Small intestine (tissue), 7 donors: ENCODE measurements around the gene DCC. TPM values are rescaled to one million over a fixed set of nuclear protein-coding genes. Genes with fewer than 3 reads are reported as not detected.

Experiments used
- DNase-seq, 2 donors: peaks; one replicate each; pipeline versions ENCODE4 v3.0.0 to v3.0.0-alpha.2; 2013
- FAIRE-seq: peaks from 2 replicates; lab custom pipeline; 2012; peaks lifted over from hg19 to GRCh38; lab: Jason Lieb, UNC
- H3K27ac ChIP-seq, 3 donors: one replicate each; pipeline ENCODE4 v1.5.1; 2013; ENCODE audit warnings: low read length in 2 of 3, mild to moderate bottlenecking in 2 of 3, control low read depth in 1 of 3, inconsistent platforms in 1 of 3, low read depth in 1 of 3, moderate library complexity in 1 of 3
- H3K27me3 ChIP-seq, 3 donors: one replicate each; pipeline ENCODE4 v1.6.1; 2013; ENCODE audit warnings: low read length in 3 of 3, inconsistent platforms in 1 of 3; ENCODE audit not compliant: control insufficient read depth in 3 of 3, insufficient read depth in 3 of 3
- H3K36me3 ChIP-seq, 3 donors: one replicate each; pipeline ENCODE4 v1.6.1; 2013; ENCODE audit warnings: low read length in 3 of 3, inconsistent platforms in 1 of 3, low read depth in 1 of 3, mild to moderate bottlenecking in 1 of 3, moderate library complexity in 1 of 3; ENCODE audit not compliant: control insufficient read depth in 3 of 3, insufficient read depth in 2 of 3
- H3K4me1 ChIP-seq, 3 donors: one replicate each; pipeline ENCODE4 v1.6.1; 2013; ENCODE audit warnings: low read length in 2 of 3, inconsistent platforms in 1 of 3, low read depth in 1 of 3, mild to moderate bottlenecking in 1 of 3, moderate library complexity in 1 of 3; ENCODE audit not compliant: control insufficient read depth in 3 of 3, insufficient read depth in 2 of 3
- H3K4me3 ChIP-seq, 3 donors: one replicate each; pipeline ENCODE4 v1.5.1; 2013; ENCODE audit warnings: low read length in 3 of 3, control low read depth in 1 of 3, inconsistent platforms in 1 of 3, low read depth in 1 of 3, mild to moderate bottlenecking in 1 of 3, moderate library complexity in 1 of 3
- H3K9me3 ChIP-seq, 2 donors: one replicate each; pipeline ENCODE4 v1.6.1; 2013; ENCODE audit warnings: low read depth in 1 of 2, low read length in 1 of 2; ENCODE audit not compliant: control insufficient read depth in 2 of 2, insufficient read depth in 1 of 2
- WGBS, 3 donors: extraction: QIAGEN DNeasy Blood & Tissue Kit; methylation state at CpG; one replicate each; pipeline ENCODE4 v1.1.7; 2013; 5-methylcytosine and 5-hydroxymethylcytosine counted together
- polyA plus RNA-seq, 4 donors: library from polyadenylated mRNA; stranded (reverse) in 3 of 4; unstranded in 1 of 4; fragments of 200-250 nt in 3 of 4; fragments of 120-200 nt in 1 of 4; gene quantifications; one replicate each; pipeline versions ENCODE4 v1.2.1 to v1.2.3, GENCODE V29; 2013
- donor health status: healthy with polysubstance abuse.
- donor health status: control.
- donor health status: control.
- donor health status: Bipolar disorder and iron deficiency.
- donor health status: healthy.

DCC gene
- polyA plus RNA-seq, 4 donors: 0.03 to 0.30 TPM; not detected in 2

DNA sequence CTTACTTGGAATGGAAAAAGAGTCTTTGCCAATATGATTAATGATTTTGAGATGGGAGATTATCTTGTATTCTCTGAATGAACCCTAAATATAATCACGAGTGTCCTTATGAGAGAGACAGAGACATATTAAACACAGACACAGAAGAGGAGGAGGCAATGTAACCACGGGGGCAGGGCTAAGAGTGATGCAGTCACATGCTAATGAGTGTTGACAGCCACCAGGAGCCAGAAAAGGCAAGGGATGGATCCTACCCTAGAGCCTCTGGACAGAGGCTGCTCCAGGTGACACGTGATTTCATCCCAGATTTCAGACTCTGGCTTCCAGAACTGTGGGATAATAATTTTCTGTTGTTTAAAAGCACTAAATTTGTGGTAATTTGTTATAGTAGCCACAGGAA lies 1204.9 kb downstream of the DCC start:
- H3K27ac ChIP-seq: no peak overlapping the region
- WGBS, 3 donors: 41 to 48% (median 46%) methylated on average over 3 of the region's 3 CpGs
- no peaks in the 10 kb centered on the region for H3K4me1 ChIP-seq
- no peaks in the 10 kb centered on the region for H3K9me3 ChIP-seq
- no peak for FAIRE-seq
- no peak overlapping the region for H3K4me3 ChIP-seq
- H3K27me3 ChIP-seq: no peaks in the 10 kb centered on the region
- H3K36me3 ChIP-seq: no peaks in the 10 kb centered on the region
- DNase-seq: no peak

DNA sequence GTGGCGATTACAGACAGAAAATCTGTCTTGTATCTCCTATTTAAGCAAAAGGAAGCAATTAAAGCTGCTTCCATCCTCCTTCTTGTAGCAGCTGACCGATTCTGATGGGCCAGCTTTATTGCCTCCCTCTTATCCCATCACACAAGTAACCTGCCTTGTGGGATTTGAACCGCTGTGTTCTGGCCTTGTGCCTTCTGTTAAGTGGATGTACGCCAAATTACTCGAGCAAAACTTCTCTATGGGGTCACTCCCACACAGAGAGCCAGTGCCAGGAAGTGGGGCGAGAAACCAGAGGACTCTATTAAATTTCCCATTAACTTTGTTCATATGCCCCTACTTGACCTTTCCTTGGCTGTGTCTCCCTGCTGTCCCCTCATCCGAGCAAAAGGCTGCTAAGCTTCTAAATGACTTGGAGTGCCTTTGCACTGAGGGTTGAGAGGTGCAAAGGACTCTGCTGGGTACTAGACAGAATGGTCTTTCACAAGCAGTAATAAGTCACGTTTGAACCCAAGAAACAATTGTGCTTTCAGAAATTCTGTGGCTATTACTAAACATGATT lies 1212.0 kb downstream of the DCC start:
- H3K4me1 ChIP-seq: no peaks in the 10 kb centered on the region
- FAIRE-seq: no peak
- H3K9me3 ChIP-seq: no peaks in the 10 kb centered on the region
- no peaks in the 10 kb centered on the region for H3K36me3 ChIP-seq
- no peaks in the 10 kb centered on the region for H3K27me3 ChIP-seq
- no peak for DNase-seq
- WGBS, 3 donors: 63 to 71% (median 70%) methylated on average over 8 of the region's 8 CpGs
- no peak overlapping the region for H3K4me3 ChIP-seq
- H3K27ac ChIP-seq: no peak overlapping the region

DNA sequence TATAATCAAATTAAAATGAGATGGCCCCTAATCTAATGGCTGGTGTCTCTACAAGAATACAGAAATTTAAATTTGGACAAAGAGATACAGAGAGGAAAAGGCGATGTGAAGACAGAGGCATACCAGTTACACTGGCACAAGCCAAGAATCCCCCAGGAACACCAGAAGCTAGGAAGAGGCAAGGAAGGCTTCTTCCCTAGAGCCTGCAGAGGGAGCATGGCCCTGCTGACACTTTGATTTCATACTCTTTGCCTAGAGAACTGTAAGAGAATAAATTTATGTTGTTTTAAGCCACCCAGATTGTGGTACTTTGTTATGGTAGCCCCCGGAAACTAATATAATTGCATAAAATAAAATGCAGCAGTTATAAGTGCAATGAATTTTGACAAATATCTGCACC lies 1213.0 kb downstream of the DCC start:
- no peak overlapping the region for H3K27ac ChIP-seq
- no peaks in the 10 kb centered on the region for H3K4me1 ChIP-seq
- no peaks in the 10 kb centered on the region for H3K27me3 ChIP-seq
- no peaks in the 10 kb centered on the region for H3K9me3 ChIP-seq
- 83 to 93% (median 84%) methylated on average over 2 of the region's 2 CpGs for WGBS, 3 donors
- H3K4me3 ChIP-seq: no peak overlapping the region
- no peak for FAIRE-seq
- no peaks in the 10 kb centered on the region for H3K36me3 ChIP-seq
- DNase-seq: no peak

DNA sequence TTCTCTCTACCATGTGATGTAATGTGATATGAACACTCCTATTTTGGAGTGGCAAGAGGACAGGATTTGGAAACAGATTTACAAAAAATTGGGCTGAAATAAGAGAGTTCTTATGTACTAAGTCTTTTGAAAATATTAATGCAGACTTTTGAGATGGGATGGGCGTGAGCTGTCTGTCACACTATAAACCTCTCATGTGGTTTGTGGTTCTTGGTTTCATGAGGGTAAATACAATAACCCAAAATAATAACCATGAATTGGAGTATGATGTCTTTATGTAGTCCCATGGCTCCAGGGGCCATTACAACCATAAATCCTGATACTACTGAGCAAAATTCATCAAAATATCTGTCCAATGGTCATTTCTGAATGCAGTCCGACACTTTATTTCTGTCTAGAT lies 1216.5 kb downstream of the DCC start:
- DNase-seq (no peak), FAIRE-seq (no peak)
- no peaks in the 10 kb centered on the region for H3K9me3 ChIP-seq
- no peak overlapping the region for H3K27ac ChIP-seq
- 82 to 95% (median 83%) methylated on average over 2 of the region's 2 CpGs for WGBS, 3 donors
- no peaks in the 10 kb centered on the region for H3K4me1 ChIP-seq
- H3K36me3 ChIP-seq: no peaks in the 10 kb centered on the region
- no peaks in the 10 kb centered on the region for H3K27me3 ChIP-seq
- H3K4me3 ChIP-seq: no peak overlapping the region

DNA sequence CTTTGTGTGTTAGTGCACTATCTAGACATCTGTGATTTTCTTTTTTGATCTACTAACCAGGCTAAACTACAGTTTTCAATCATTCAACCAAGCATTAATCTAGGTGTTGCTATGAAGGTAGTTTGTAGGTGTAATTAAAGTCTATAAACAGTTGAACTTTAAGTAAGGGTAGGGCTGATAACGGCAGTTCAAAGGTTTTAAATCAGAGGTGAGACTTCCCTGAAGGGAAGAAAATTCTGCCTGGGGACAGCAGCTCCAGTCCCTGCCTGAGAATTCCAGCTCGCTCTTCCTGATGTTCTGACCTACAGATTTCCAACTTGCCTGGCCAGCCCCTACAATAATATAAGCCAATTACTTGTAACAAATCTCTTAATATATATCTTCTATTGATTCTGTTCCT lies 1220.5 kb downstream of the DCC start:
- Histone ChIP-seq H3K36me3 (no peaks in the 10 kb centered on the region), H3K4me1 (no peaks in the 10 kb centered on the region), H3K4me3 (no peak overlapping the region), H3K27me3 (no peaks in the 10 kb centered on the region), H3K9me3 (no peaks in the 10 kb centered on the region), H3K27ac (no peak overlapping the region)
- 18 to 62% (median 23%) methylated on average over 2 of the region's 2 CpGs for WGBS, 3 donors
- FAIRE-seq (no peak), DNase-seq (peak in 1 of 2 donors; percentile 72)

DNA sequence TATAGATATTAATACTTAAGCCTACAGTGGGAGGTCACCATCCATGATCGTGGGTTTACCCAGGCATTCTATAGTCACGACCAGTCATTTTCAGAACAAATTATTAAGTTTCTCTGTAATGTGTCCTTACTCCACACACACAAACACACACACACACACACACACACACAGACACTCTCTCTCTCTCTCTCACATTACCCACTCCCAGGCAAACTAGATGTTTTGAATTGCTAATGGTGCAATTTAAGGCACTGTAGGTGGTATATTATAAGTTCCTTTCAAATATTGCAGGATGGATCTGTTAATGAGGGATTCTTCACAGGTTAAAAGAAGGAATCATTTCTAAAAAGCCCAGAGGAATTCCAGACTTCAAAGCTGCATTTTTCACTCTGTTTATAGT lies 1226.6 kb downstream of the DCC start:
- no peaks in the 10 kb centered on the region for H3K27me3 ChIP-seq
- DNase-seq (no peak), FAIRE-seq (no peak)
- H3K27ac ChIP-seq: no peak overlapping the region
- WGBS, 3 donors: 80 to 91% (median 85%) methylated on average over 2 of the region's 2 CpGs
- H3K4me1 ChIP-seq: no peaks in the 10 kb centered on the region
- H3K9me3 ChIP-seq: no peaks in the 10 kb centered on the region
- H3K4me3 ChIP-seq: no peak overlapping the region
- H3K36me3 ChIP-seq: no peaks in the 10 kb centered on the region

DNA sequence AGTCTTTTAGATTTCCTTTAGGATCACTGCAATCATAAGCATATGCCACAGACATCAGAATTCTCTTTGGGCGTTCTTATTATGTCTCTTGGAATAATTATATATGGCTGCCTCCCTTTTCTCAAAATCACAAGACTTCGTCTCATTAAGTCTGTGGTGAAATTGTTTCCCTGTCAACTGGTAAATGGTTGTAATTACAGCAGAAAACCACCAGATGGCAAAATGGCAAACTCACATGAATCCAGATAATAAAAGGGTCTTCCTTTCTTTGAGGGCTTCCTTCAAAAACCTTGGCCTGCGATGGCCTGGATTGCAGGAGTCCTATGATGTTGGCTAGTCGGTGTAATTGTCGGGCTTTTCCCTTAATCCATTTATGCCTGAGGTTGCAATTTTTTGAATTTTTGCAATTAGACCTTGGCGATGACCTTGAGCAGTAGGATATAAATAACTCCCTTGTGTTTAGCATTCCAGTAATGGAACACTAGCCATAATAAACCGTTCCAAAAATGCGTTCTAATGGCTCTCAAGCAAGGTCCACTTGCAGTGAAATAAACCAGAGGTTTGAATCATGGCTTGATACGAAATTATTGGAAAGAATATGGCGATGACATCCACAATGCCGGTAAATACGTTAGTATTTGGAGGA lies 1228.1 kb downstream of the DCC start:
- Histone ChIP-seq H3K27me3 (no peaks in the 10 kb centered on the region), H3K27ac (no peak overlapping the region), H3K4me1 (no peaks in the 10 kb centered on the region), H3K4me3 (no peak overlapping the region), H3K9me3 (no peaks in the 10 kb centered on the region), H3K36me3 (no peaks in the 10 kb centered on the region)
- DNase-seq (peak; percentile 11 to 16), FAIRE-seq (no peak)
- whole genome bisulfite sequencing, 3 donors: 51 to 61% (median 60%) methylated on average over 12 of the region's 12 CpGs
